Measurements from ENCODE around the gene MIEF1. TPM values are rescaled to one million over a fixed set of nuclear protein-coding genes. Genes with fewer than 3 reads are reported as not detected.

The MIEF1 gene
- total and polyA plus RNA-seq, 8 donors, result 5.1 to 47.3 (median 16.2) TPM

DNA sequence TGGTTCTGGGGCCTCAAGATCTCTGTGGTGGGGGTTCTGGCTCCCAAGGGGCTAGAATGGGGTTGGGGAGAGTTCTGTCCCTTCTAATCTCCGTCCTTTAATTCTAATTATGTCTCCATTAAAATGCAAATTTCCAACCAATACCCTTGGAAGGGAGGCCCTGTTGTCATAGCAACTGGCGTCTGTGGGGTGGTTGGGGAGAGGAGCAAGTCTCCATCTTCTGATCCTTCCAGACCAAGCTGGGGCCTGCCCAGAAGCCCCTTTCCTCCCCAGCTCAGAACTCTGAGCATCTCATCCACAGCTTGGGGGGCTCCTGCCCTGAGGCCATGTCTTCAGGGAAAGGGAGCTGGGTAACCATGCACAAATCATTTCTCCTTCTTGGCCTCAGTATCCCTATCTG, 35.9 kb downstream of the MIEF1 start:
- WGBS, 5 donors, result 33 to 45% (median 44%) methylated on average over 2 of the region's 2 CpGs
- H3K27me3 ChIP-seq, result peaks cover 0 to 13% (median 0%) of the 10 kb centered on the region in 3 donors
- DNase-seq, result no peak
- H3K4me3 ChIP-seq, result no peak overlapping the region
- no peaks in the 10 kb centered on the region for H3K9me3 ChIP-seq
- no peak for TF ChIP-seq POLR2AphosphoS5 (IDR thresholded peaks at IDR 0.05)
- no peak for TF ChIP-seq EP300 (IDR thresholded peaks at IDR 0.05)
- TF ChIP-seq POLR2A (IDR thresholded peaks at IDR 0.05), result no peak
- TF ChIP-seq, protein P1, sequence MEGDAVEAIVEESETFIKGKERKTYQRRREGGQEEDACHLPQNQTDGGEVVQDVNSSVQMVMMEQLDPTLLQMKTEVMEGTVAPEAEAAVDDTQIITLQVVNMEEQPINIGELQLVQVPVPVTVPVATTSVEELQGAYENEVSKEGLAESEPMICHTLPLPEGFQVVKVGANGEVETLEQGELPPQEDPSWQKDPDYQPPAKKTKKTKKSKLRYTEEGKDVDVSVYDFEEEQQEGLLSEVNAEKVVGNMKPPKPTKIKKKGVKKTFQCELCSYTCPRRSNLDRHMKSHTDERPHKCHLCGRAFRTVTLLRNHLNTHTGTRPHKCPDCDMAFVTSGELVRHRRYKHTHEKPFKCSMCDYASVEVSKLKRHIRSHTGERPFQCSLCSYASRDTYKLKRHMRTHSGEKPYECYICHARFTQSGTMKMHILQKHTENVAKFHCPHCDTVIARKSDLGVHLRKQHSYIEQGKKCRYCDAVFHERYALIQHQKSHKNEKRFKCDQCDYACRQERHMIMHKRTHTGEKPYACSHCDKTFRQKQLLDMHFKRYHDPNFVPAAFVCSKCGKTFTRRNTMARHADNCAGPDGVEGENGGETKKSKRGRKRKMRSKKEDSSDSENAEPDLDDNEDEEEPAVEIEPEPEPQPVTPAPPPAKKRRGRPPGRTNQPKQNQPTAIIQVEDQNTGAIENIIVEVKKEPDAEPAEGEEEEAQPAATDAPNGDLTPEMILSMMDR (IDR thresholded peaks at IDR 0.05), result no peak
- H3K36me3 ChIP-seq, result no peaks in the 10 kb centered on the region
- intact Hi-C loops (cut with DNase I; ENCODE audit: low total_unique reads), result loop anchor here (5.0 kb wide), 1 partner anchor 489 kb away; no protein-coding TSS in a partner anchor
- H3K27ac ChIP-seq, result no peak overlapping the region
- peaks cover 5 to 15% (median 14%) of the 10 kb centered on the region in 4 donors for H3K4me1 ChIP-seq

DNA sequence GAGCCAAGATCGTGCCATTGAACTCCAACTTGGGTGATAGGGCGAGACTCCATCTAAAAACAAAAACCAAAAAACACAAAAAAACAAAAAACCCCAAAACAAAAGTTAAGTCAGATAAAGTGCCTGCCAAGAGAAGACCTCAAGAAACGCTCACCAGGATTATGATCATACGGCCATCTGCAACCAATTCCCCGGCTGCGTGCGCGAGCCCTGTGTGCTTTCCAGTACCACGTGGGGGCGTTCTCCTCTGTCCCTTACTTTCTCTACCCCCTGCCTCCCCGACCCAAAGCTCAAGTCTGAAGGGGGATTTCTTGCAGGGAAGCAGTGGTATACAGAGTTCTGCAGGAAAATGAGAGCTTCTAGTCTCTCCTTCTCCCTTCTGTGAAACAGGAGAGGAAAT, 41.0 kb downstream of the MIEF1 start:
- intact Hi-C loops (cut with DNase I; ENCODE audit: low total_unique reads), result no loop called here
- Histone ChIP-seq H3K27ac (no peak overlapping the region), H3K4me1 (peaks cover 0 to 11% (median 6%) of the 10 kb centered on the region in 4 donors), H3K36me3 (no peaks in the 10 kb centered on the region), H3K9me3 (no peaks in the 10 kb centered on the region), H3K4me3 (no peak overlapping the region), H3K27me3 (peaks cover 0 to 63% (median 25%) of the 10 kb centered on the region in 3 donors)
- TF ChIP-seq EP300 (IDR thresholded peaks at IDR 0.05) (no peak), POLR2AphosphoS5 (IDR thresholded peaks at IDR 0.05) (no peak), POLR2A (IDR thresholded peaks at IDR 0.05) (no peak)
- TF ChIP-seq, protein P1 (IDR thresholded peaks at IDR 0.05), result no peak
- peak in 1 of 2 donors; percentile 55 for DNase-seq
- 16 to 25% (median 21%) methylated on average over 11 of the region's 11 CpGs for WGBS, 5 donors

DNA sequence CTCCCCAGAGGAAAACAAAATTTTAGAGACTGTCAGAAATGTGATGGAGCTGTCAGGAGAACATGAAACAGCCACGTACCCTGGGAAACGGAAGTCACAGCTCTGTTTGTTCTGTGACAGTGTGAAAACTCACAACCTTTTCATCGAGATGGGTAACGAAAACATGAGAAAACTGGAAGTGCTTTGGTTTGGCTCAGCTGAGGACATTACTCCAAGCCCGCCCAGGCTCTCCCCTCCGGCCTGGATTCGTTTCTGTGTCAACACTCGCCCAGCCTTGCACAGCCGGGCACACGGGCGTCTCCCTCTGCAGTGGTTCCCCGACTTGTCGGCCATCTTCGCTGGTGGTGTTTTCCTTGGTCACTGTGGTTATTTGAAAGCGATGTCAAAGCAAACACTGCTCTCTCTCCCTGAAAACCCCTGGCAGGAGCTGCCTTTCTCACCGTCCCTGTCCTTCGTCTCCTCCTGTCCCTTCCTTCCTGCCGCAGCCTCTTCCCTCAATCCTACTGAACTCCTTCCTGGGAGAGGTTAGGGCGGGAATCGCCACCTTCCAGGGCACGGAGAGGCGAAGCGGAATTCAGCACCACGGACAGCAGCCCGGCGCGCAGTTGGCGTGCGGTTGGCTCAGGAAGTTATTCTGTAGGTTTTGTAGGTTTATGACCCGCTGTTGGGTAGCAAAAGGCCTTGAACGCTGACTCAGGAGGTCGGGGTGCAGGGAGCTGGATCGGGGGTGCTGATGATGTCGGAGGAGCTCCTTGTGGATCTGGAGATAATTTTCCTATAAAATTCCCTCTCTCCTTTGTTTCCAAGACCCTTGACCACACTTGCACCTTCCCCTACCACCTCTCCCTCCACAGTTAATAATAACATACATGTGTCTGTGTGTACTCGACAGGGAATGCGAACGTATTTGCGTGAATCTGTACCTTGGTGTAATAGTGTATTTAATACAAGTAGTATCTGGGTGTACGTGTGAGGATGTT, 43.6 kb downstream of the MIEF1 start:
- Histone ChIP-seq H3K27me3 (peaks cover 0 to 89% (median 42%) of the 10 kb centered on the region in 3 donors), H3K36me3 (no peaks in the 10 kb centered on the region), H3K27ac (no peak overlapping the region), H3K4me1 (peaks cover 0 to 11% (median 6%) of the 10 kb centered on the region in 4 donors), H3K9me3 (no peaks in the 10 kb centered on the region), H3K4me3 (no peak overlapping the region)
- 26 to 32% (median 30%) methylated on average over 39 of the region's 39 CpGs for WGBS, 5 donors
- intact Hi-C loops (cut with DNase I; ENCODE audit: low total_unique reads), result no loop called here
- peak in 1 of 2 donors; percentile 88 for DNase-seq
- TF ChIP-seq POLR2AphosphoS5 (IDR thresholded peaks at IDR 0.05), result no peak
- TF ChIP-seq, protein P1 (IDR thresholded peaks at IDR 0.05), result no peak
- no peak for TF ChIP-seq POLR2A (IDR thresholded peaks at IDR 0.05)
- no peak for TF ChIP-seq EP300 (IDR thresholded peaks at IDR 0.05)

DNA sequence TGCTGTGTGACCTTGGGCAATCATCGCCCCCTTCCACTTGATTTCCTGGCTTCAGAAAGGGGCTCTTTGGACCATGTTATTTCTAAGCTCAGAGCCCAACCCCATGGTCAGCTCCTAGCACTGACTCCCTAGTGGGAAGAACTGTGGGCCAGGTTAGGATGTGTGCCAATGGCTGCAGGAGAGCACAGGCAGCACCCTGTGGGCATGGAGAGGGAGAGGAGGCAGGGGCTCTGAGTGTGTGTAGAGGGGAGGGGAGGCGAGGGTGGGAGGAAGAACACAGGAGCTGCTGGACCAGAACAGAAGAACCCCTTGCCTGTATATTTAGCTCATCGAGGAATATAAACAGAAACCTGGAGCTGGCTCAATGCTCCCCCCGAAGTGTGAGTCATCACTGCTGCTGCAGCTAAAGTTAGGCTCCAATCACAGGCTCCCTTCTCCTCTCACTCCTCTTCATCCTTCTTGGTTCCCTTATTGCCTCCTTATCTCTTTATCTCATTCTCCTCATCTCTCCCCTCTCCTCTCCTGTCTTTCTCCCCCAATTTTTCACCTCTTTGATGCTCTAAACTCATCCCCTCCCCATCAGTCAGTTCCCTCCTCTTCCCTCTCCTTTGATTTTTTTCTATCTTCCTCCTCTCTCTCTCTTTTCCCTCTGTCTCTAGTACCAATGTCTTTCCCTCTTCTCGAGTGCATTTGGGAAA, 44.9 kb downstream of the MIEF1 start:
- 32 to 47% (median 38%) methylated on average over 5 of the region's 5 CpGs for WGBS, 5 donors
- Histone ChIP-seq H3K4me3 (no peak overlapping the region), H3K4me1 (peaks cover 0 to 11% (median 6%) of the 10 kb centered on the region in 4 donors), H3K27me3 (peaks cover 0 to 99% (median 49%) of the 10 kb centered on the region in 3 donors), H3K9me3 (no peaks in the 10 kb centered on the region), H3K36me3 (no peaks in the 10 kb centered on the region), H3K27ac (no peak overlapping the region)
- peak in 1 of 2 donors; percentile 22 for DNase-seq
- intact Hi-C loops (cut with DNase I; ENCODE audit: low total_unique reads), result no loop called here
- TF ChIP-seq, protein P1 (IDR thresholded peaks at IDR 0.05), result no peak
- TF ChIP-seq POLR2AphosphoS5 (IDR thresholded peaks at IDR 0.05), result no peak
- TF ChIP-seq EP300 (IDR thresholded peaks at IDR 0.05), result no peak
- TF ChIP-seq POLR2A (IDR thresholded peaks at IDR 0.05), result no peak

Measured in stomach (tissue), 9 donors.